T-helper 17 cell (primary cell): ENCODE results near the gene DNAJC2. TPM values are rescaled to one million over a fixed set of nuclear protein-coding genes. Genes with fewer than 3 reads are reported as not detected.
A peak's percentile ranks its signal among the peaks of the same experiment; 100 is the strongest.
"Not testable (repeated sequence)": the region's sequence is repeated elsewhere in the genome, so short reads cannot be mapped to it uniquely, and the experiment has no call there.

Source experiments
- ATAC-seq: fragments of 150-1000 bp; cut with Tn5 transposase; 2 replicates; pipeline ENCODE4 v1.10.0; 2021; ENCODE audit warnings: mild to moderate bottlenecking, moderate library complexity
- DNase-seq, 3 donors: peaks; one replicate each; pipeline versions ENCODE4 v3.0.0 to v3.0.0-alpha.2; 2020 to 2021
- H3K9me3 ChIP-seq: one replicate; pipeline ENCODE4 v1.7.0; 2013; ENCODE audit warnings: low read length, mild to moderate bottlenecking; ENCODE audit not compliant: control insufficient read depth, poor library complexity, severe bottlenecking
- H3K27ac Mint-ChIP-seq: one replicate; pipeline ENCODE4 v1.8.0; 2022; ENCODE audit warnings: mild to moderate bottlenecking, moderate library complexity, mixed read lengths
- H3K27me3 Mint-ChIP-seq: one replicate; pipeline ENCODE4 v1.8.0; 2022; ENCODE audit warnings: mixed read lengths
- H3K36me3 Mint-ChIP-seq: one replicate; pipeline ENCODE4 v1.8.0; 2022; ENCODE audit warnings: low read depth, mixed read lengths
- H3K4me1 Mint-ChIP-seq: one replicate; pipeline ENCODE4 v1.8.0; 2022; ENCODE audit warnings: mild to moderate bottlenecking, mixed read lengths
- H3K4me3 Mint-ChIP-seq: one replicate; pipeline ENCODE4 v1.8.0; 2022; ENCODE audit warnings: mild to moderate bottlenecking, moderate library complexity, mixed read lengths
- total RNA-seq, 4 donors: library from RNA in 2 of 4; stranded (reverse) in 2 of 4; gene quantifications; one replicate each; pipeline ENCODE4 v1.2.3 and lab custom pipeline; 2022 to 2026

DNAJC2 gene
- total RNA-seq, 2 donors from 2014 or later, result 56.1 to 65.3 TPM

DNA sequence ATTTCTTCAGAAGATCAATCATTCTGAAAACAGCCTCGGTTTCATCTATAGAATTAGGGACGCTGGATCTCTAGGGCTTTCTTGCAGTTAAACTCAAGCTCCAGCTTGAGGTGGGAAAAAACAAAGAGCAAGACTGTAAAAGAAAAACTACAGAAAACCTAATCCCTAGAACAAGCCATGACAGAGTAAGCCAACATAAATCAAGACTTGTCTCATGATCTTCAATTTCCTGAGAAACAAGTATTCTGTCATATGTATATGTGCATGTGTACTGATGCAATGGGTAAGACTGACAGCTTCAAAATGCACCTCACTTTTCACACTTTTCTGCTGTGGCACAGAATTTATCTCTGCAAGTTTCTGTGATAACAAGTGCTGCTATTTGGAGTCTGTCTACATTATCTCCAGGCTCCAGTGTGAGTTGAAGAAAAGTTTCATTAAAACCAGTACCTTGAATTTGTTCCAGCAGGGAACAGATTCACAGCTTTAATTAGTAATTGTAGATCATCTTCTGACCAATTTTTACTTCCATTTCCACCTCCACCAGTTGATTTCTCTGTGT, 28.1 kb downstream of the DNAJC2 start:
- no peaks in the 10 kb centered on the region for H3K27me3 Mint-ChIP-seq
- no peaks in the 10 kb centered on the region for H3K9me3 ChIP-seq
- peak overlapping the region; percentile 90 for H3K27ac Mint-ChIP-seq
- H3K36me3 Mint-ChIP-seq, result peaks cover 10% of the 10 kb centered on the region
- ATAC-seq (no peak), DNase-seq (no peak)
- H3K4me1 Mint-ChIP-seq, result peaks cover 10% of the 10 kb centered on the region
- no peak overlapping the region for H3K4me3 Mint-ChIP-seq

DNA sequence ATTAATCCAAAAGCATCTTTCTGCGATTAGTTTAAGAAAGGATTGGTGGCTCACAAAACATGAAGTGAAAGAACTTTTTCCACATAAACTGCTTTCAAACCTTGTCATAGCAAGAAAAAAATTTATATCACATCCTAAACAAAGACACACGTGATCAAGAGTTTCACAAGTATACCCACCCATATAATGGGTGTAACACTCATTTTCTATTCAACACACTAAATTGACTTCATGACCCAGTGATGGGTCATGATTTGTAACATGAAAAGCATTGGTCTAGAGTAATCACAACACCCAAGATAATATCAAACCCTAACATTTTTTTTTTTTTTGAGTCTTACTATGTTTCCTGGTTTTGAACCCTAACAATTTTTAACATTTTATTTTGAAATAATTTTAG, 29.7 kb downstream of the DNAJC2 start:
- Mint-ChIP-seq H3K27me3 (no peaks in the 10 kb centered on the region), H3K4me3 (no peak overlapping the region), H3K27ac (peak overlapping the region; percentile 43), H3K36me3 (peaks cover 10% of the 10 kb centered on the region), H3K4me1 (peaks cover 10% of the 10 kb centered on the region)
- ATAC-seq, result no peak
- DNase-seq, result no peak
- H3K9me3 ChIP-seq, result no peaks in the 10 kb centered on the region

DNA sequence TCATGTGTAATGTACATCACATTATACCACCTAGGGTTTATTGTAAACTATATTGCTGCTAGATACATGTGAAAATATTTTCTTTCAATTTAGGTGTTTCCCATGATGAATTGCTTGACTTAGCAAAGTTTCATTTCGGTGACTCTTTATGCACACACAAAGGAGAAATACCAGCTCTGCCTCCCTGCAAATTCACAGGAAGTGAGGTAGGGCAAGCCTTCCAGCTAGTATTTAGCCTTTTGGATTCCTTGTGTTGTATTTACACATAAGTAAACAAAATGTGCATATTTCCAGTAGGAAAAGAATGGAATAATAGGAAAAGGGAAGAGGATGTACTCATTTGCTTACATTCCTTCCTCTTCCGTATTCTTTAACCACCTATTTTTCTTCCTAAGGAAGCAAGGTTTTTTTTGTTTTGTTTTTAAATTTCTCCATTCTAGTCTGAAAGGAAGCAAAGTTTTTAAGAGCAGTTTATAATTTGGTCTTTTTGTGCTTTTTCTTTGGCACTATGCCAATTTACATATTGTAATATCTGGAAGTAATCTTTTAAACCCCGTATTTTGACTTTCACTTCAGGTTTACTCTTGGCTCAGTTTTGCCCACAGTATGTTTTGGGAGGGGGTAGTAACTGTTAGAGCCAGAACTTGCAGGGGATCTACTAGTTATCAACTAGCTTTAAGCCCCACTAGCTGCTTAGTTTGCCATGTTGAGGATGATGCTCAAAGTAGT, 36.9 kb downstream of the DNAJC2 start:
- H3K27ac Mint-ChIP-seq, result no peak overlapping the region
- no peaks in the 10 kb centered on the region for H3K36me3 Mint-ChIP-seq
- H3K4me3 Mint-ChIP-seq, result no peak overlapping the region
- no peak for DNase-seq
- ATAC-seq, result no peak
- no peaks in the 10 kb centered on the region for H3K27me3 Mint-ChIP-seq
- peaks cover 6% of the 10 kb centered on the region for H3K4me1 Mint-ChIP-seq
- H3K9me3 ChIP-seq, result no peaks in the 10 kb centered on the region

DNA sequence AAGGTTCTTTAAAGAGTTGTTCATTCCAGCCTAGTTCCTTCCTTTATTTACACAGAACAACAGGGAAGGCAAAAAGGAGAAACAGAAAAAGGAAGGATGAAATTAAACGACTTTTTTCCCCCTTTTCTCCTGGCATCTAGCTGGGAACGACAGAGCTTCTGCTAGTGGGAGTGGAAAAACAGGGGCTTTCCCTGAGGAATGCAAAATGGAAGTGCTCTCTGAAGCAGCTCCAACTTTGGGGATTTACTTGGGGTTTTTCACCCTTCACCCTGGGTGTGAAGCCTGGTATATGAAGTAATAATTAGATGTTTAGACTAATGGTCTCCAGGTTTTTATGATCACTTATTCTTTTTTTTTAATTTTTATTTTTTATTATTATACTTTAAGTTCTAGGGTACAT, 43.1 kb downstream of the DNAJC2 start:
- DNase-seq, result no peak
- H3K4me1 Mint-ChIP-seq, result peaks cover 26% of the 10 kb centered on the region
- H3K27ac Mint-ChIP-seq, result no peak overlapping the region
- no peak for ATAC-seq
- no peak overlapping the region for H3K4me3 Mint-ChIP-seq
- no peaks in the 10 kb centered on the region for H3K9me3 ChIP-seq
- no peaks in the 10 kb centered on the region for H3K36me3 Mint-ChIP-seq
- no peaks in the 10 kb centered on the region for H3K27me3 Mint-ChIP-seq

DNA sequence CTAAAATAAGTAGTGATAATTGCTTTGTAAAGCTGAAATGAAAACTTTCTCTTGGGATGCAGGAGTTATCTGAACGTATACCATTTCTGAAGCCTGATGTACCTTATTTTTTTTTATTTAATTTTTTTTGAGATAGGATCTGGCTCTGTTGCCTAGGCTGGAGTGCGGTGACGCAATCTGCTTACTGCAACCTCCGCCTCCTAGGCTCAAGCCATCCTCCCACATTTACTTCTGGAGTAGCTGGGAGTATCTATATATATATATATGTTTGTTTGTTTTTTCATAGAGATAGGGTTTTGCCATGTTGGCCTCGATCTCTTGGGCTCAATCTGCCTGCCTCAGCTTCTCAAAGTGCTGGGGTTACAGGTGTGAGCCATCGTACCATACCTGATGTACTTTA, 44.9 kb downstream of the DNAJC2 start:
- H3K27ac Mint-ChIP-seq, result peak overlapping the region; percentile 85
- no peak overlapping the region for H3K4me3 Mint-ChIP-seq

DNA sequence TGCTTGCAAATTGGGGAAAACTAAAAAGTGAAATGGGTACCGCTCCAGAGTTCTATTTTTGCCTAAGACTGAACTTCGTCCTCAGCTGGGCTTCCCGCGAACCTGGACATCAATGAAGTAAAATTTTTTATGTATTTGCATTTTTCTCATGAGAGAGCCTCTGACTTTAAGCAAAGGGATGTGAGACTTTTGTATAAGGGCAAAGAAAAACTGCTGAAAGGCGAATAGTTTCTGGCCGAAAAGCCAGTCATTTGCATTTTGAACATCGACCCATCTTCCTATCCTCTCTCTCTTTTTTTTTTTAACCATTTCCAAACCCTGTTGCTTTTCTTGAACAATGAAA, 46.8 kb downstream of the DNAJC2 start:
- ATAC-seq (no peak), DNase-seq (no peak)
- H3K4me1 Mint-ChIP-seq, result peaks cover 25% of the 10 kb centered on the region
- H3K9me3 ChIP-seq, result no peaks in the 10 kb centered on the region
- no peaks in the 10 kb centered on the region for H3K36me3 Mint-ChIP-seq
- H3K27me3 Mint-ChIP-seq, result peaks cover 5% of the 10 kb centered on the region
- H3K27ac Mint-ChIP-seq, result peak overlapping the region; percentile 85
- H3K4me3 Mint-ChIP-seq, result peak overlapping the region; percentile 94

More for the DNA sequence above, 44.9 kb downstream of the DNAJC2 start:
- Mint-ChIP-seq H3K27me3 (no peaks in the 10 kb centered on the region), H3K4me1 (peaks cover 26% of the 10 kb centered on the region), H3K36me3 (no peaks in the 10 kb centered on the region)
- ATAC-seq, result no peak
- no peak for DNase-seq
- H3K9me3 ChIP-seq, result no peaks in the 10 kb centered on the region

DNA sequence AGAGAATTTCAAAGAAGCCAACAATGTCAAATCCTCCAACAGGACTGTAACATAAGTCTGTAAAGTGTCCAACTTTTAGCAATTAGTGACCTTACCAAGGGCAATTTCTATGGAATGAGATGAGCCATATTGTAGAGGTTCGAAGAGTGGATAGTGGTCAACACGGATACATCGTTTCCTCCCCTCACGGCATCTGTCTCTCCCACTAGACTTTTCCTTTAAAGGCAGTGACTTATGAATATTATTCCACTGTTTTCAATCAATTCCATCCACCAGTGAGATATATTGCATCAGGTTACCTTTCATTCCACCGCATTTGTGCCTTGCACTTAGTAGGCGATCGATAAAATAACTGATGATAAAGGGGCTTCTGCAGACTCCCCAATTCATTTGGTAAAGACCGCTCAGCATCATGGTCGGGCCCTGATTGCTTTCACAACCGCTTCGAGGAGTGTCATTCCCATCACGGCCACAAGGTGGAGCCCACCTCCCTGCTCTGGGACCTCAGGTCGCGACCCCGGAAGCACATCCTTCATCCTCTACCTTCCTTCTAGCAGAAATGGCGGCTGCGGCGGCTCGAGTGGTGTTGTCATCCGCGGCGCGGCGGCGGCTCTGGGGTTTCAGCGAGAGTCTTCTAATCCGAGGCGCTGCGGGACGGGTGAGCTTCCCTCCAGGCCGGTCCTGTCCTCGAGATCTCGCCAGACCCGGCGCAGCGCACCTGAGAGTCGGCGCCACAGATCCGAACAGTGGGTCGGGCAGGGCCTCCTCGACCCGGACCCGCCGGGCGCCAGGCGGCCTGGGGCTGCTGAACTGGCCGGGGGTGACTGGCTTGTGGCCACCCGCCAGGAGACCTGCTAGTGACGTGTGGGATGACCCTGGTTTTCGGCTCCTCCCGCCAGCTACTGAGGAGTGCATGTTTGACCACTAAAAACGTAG, 47.4 kb downstream of the DNAJC2 start, which contains the start of gene PMPCB:
TSS of gene PMPCB (plus strand) at position 535 of the 936 bp plus-strand sequence. CDS start at position 560, 25 bp downstream.
- ATAC-seq, result peak; percentile 99
- H3K36me3 Mint-ChIP-seq, result no peaks in the 10 kb centered on the region
- peaks cover 25% of the 10 kb centered on the region for H3K4me1 Mint-ChIP-seq

DNA sequence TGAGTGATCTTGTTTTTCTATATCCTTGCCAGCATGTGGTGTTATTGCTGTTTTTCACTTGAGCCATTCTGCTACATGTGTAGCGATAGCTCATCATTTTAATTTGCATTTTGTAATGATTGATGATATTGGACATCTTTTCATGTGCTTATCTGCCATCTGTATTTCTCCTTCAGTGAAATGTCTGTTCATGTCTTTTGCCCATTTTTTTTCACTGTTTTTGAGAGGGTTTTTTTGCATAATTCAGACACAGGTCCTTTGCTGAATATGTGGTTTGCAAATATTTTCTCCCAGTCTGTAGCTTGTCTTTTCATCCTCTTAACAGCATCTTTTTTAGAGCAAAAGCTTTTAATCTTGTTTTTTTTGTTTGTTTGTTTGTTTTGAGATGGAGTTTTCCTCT, 51.0 kb downstream of the DNAJC2 start:
- Mint-ChIP-seq H3K27ac (no peak overlapping the region), H3K4me3 (no peak overlapping the region), H3K27me3 (peaks cover 32% of the 10 kb centered on the region), H3K36me3 (no peaks in the 10 kb centered on the region), H3K4me1 (peaks cover 19% of the 10 kb centered on the region)
- ATAC-seq, result no peak
- no peak for DNase-seq
- H3K9me3 ChIP-seq, result no peaks in the 10 kb centered on the region

More for the DNA sequence above, 47.4 kb downstream of the DNAJC2 start, which contains the start of gene PMPCB:
- Mint-ChIP-seq H3K27me3 (peaks cover 10% of the 10 kb centered on the region), H3K4me3 (peak within 1 kb of the TSS; percentile 94), H3K27ac (peak within 1 kb of the TSS; percentile 85)
- peak; percentile 89 to 96 (median 92) for DNase-seq
- H3K9me3 ChIP-seq, result no peaks in the 10 kb centered on the region

DNA sequence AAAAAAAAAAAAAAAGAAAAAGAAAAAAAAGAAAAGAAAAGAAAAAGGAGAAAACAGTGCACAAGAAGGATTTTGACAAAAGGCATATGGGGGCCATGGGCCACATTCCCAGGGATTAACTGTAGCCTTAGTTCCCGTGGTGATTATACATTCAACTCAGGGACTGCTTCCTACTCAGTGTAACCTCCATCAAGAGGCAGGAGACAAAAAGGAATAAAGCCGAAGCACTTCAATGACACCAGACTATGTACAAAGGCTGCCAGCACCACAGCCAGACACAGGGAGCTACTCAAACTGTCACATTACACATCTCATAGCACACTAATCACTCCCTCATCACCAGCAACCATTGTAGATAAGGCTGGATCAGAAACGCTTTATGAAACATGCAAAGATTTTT, 52.4 kb downstream of the DNAJC2 start:
- Mint-ChIP-seq H3K27me3 (peaks cover 32% of the 10 kb centered on the region), H3K27ac (peak overlapping the region; percentile 49), H3K4me1 (peaks cover 10% of the 10 kb centered on the region)

DNA sequence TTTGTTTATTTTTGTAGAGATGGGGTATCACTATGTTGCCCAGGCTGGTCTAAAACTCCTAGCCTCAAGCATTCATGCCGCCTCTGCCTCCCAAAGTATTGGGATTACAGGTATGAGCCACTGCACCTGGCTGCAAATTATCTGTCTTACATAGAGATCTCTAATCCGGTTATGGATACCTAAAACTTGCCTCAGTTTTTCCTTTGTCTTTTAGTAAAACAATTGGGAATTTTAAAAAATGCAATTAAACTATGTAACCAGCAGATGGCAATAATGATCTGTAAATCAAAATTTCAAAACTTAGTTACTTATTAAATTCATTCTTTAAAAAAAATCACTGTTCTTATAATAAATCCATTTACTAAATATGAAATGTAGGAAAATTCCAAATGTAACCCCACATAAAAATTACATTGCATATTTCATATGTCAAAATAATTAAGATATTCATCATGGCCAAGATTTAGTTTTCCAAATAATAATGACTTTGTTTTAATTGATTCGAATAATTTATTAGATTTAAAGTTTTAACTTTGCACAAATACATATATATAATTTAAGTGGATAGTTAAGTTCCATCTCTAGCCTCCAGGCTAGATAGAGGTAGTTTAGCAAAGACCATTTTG, 61.7 kb downstream of the DNAJC2 start:
- not testable (repeated sequence) for ATAC-seq, H3K27me3 Mint-ChIP-seq, H3K4me3 Mint-ChIP-seq, H3K27ac Mint-ChIP-seq, DNase-seq, H3K9me3 ChIP-seq, H3K36me3 Mint-ChIP-seq
- H3K4me1 Mint-ChIP-seq, result peaks cover 17% of the 10 kb centered on the region

More for the DNA sequence above, 52.4 kb downstream of the DNAJC2 start:
- Mint-ChIP-seq H3K36me3 (no peaks in the 10 kb centered on the region), H3K4me3 (no peak overlapping the region)
- no peak for ATAC-seq
- no peaks in the 10 kb centered on the region for H3K9me3 ChIP-seq
- DNase-seq, result no peak

DNA sequence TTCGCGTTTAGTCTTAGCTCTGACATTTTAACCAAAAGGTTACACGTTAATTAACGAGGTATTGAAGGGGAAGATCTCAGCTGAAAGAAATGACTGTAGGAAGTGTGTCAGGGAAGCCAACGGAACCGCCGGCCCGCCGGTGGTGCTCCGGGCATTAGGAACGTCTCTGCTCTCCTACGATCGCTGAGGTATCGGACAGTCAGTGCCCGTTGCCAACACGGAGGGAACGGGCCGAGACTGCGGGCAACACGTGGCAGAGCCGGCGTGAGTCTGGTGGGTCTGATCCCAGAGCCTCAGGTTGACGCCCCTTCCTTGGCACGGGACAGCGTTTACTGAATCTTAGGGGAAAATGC, 63.8 kb downstream of the DNAJC2 start:
- peak overlapping the region; percentile 97 for H3K27ac Mint-ChIP-seq
- H3K4me3 Mint-ChIP-seq, result peak overlapping the region; percentile 97
- H3K4me1 Mint-ChIP-seq, result peaks cover 17% of the 10 kb centered on the region
- ATAC-seq, H3K27me3 Mint-ChIP-seq, H3K9me3 ChIP-seq, H3K36me3 Mint-ChIP-seq: not testable (repeated sequence)
- peak in 1 of 3 donors; percentile 6 for DNase-seq

DNA sequence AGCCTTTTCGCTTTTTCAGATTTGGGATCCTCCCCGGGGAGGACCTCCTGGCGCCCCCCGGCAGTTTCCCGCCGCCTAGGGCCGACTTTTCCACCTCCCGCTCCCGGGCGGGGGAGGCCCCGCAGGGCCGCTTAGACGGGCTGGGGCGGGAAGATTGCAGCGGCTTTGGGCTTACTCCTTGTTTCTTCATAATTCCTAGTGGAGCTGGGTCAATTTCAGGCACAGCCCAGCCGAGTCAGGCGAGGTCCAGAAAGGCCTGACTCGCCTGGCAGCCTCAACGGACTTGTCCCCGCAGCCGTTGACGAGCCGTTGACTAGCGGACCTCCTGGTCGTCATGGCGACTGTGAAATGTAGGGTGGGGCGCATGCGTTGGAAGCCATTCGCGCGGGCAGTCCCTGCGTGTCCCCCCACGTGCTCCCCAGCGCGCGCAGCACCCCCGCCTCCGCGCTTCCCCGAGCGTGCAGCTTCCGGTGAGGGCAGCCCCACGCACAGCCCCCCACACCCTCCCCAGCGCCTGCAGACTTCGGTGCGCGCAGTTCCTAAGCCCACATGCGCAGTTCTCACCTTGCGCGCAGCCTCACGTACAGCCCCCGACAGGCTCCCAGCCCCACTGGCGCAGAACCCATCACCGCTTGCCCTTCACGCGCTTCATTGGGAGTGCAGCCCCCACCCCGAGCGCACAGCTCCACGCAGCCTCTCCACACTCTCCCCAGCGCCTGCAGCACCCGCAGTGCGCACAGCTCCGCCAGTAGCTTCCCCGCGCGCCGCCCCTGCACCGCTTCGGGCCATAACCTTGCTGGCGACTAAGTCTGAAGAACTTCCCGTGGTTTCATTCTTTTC, 64.4 kb downstream of the DNAJC2 start:
- not testable (repeated sequence) for H3K36me3 Mint-ChIP-seq, H3K27me3 Mint-ChIP-seq, H3K9me3 ChIP-seq
- peak; percentile 94 for ATAC-seq
- Mint-ChIP-seq H3K4me3 (peak overlapping the region; percentile 97), H3K4me1 (peaks cover 17% of the 10 kb centered on the region), H3K27ac (peak overlapping the region; percentile 97)
- DNase-seq, result peak; percentile 83 to 90 (median 88)
